OCI-LY3 (cell line): ENCODE measurements around the gene GAK.

ENCODE experiments used
- EZH2phosphoT487 ChIP-seq: fragments of 200-600 bp; shearing (Covaris generic); IDR thresholded peaks from 2 replicates; pipeline ENCODE4 v1.6.1; 2018; ENCODE audit warnings: antibody characterized with exemption, mixed run types, low read depth
- TF ChIP-seq, protein P1 (sequence below): fragments of 200-600, 300-600 bp; sonication (generic); IDR thresholded peaks from 2 replicates; pipeline ENCODE4 v1.5.1; 2014; ENCODE audit warnings: antibody characterized with exemption, low read length, low read depth

DNA sequence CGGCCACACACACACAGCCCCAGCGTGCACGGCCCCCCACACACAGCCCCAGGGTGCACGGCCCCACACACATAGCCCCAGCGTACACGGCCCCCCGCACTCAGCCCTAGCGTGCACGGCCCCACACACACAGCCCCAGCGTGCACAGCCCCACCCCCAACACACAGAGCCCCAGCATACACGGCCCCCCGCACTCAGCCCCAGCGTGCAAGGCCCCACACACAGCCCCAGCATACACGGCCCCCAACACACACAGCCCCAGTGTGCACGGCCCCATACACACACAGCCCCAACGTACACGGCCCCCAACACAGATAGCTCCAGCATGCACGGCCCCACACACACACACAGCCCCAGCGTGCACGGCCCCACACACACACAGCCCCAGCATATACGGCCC is 17.6 kb downstream of the GAK start:
- TF ChIP-seq, protein P1, sequence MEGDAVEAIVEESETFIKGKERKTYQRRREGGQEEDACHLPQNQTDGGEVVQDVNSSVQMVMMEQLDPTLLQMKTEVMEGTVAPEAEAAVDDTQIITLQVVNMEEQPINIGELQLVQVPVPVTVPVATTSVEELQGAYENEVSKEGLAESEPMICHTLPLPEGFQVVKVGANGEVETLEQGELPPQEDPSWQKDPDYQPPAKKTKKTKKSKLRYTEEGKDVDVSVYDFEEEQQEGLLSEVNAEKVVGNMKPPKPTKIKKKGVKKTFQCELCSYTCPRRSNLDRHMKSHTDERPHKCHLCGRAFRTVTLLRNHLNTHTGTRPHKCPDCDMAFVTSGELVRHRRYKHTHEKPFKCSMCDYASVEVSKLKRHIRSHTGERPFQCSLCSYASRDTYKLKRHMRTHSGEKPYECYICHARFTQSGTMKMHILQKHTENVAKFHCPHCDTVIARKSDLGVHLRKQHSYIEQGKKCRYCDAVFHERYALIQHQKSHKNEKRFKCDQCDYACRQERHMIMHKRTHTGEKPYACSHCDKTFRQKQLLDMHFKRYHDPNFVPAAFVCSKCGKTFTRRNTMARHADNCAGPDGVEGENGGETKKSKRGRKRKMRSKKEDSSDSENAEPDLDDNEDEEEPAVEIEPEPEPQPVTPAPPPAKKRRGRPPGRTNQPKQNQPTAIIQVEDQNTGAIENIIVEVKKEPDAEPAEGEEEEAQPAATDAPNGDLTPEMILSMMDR: no peak
- no peak for TF ChIP-seq EZH2phosphoT487
